ENCODE results near the gene SYT15B.
"Not testable (repeated sequence)": the region's sequence is repeated elsewhere in the genome, so short reads cannot be mapped to it uniquely, and the experiment has no call there.

DNA sequence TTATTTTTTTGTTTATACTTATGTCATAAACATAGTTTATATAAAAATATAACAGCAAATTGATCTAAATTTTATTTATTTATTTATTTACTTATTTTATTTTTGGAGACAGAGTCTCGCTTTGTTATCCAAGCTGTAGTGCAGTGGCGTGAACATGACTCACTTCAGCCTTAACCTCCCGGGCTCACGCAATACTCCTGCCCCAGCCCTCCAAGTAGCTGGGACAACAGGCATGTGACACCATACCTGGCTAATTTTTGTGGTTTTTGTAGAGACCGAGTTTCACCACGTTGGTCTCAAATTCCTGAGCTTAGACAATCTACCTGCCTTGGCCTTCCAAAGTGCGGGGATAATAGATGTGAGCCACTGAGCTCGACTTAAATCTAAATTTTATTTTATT, 13.0 kb downstream of the SYT15B start:
- TF ChIP-seq, protein P1, sequence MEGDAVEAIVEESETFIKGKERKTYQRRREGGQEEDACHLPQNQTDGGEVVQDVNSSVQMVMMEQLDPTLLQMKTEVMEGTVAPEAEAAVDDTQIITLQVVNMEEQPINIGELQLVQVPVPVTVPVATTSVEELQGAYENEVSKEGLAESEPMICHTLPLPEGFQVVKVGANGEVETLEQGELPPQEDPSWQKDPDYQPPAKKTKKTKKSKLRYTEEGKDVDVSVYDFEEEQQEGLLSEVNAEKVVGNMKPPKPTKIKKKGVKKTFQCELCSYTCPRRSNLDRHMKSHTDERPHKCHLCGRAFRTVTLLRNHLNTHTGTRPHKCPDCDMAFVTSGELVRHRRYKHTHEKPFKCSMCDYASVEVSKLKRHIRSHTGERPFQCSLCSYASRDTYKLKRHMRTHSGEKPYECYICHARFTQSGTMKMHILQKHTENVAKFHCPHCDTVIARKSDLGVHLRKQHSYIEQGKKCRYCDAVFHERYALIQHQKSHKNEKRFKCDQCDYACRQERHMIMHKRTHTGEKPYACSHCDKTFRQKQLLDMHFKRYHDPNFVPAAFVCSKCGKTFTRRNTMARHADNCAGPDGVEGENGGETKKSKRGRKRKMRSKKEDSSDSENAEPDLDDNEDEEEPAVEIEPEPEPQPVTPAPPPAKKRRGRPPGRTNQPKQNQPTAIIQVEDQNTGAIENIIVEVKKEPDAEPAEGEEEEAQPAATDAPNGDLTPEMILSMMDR (IDR thresholded peaks at IDR 0.05; ENCODE audit: insufficient read depth, low read length, poor library complexity, severe bottlenecking): not testable (repeated sequence)
- not testable (repeated sequence) for TF ChIP-seq EZH2phosphoT487 (conservative IDR thresholded peaks at IDR 0.05; ENCODE audit: low read length)
